ENCODE measurements around the gene BRAF.

BRAF gene

GRCh38 chr7:140923358-140924006 lies 1.2 kb downstream of the BRAF start:
- Histone ChIP-seq H3K27ac (peak overlapping the region; percentile 97), H3K27me3 (no peaks in the 10 kb centered on the region), H3K36me3 (no peaks in the 10 kb centered on the region), H3K4me1 (ENCODE audit: control insufficient read depth in 1 of 2, insufficient read depth in 1 of 2, low read depth in 1 of 2, low read length in 1 of 2) (peaks cover 29 to 33% of the 10 kb centered on the region in 2 experiments), H3K4me3 (ENCODE audit: low read depth in 1 of 2, low read length in 1 of 2) (peak overlapping the region; percentile 78 to 89), H3K9me3 (no peaks in the 10 kb centered on the region)
- no peak for TF ChIP-seq CTCF (IDR thresholded peaks at IDR 0.05)

GRCh38 chr7:140922741-140923345 lies 1.9 kb downstream of the BRAF start:
- H3K36me3 ChIP-seq: no peaks in the 10 kb centered on the region
- H3K9me3 ChIP-seq: no peaks in the 10 kb centered on the region
- peaks cover 29 to 33% of the 10 kb centered on the region in 2 experiments for H3K4me1 ChIP-seq (ENCODE audit: control insufficient read depth in 1 of 2, insufficient read depth in 1 of 2, low read depth in 1 of 2, low read length in 1 of 2)
- H3K4me3 ChIP-seq (ENCODE audit: low read depth in 1 of 2, low read length in 1 of 2): peak overlapping the region; percentile 78 to 89
- H3K27me3 ChIP-seq: no peaks in the 10 kb centered on the region
- TF ChIP-seq CTCF (IDR thresholded peaks at IDR 0.05): no peak
- peak overlapping the region; percentile 97 for H3K27ac ChIP-seq

- Histone ChIP-seq H3K36me3 (no peaks in the 10 kb centered on the region), H3K27ac (peak overlapping the region; percentile 13), H3K4me3 (ENCODE audit: low read depth in 1 of 2, low read length in 1 of 2) (no peak overlapping the region), H3K4me1 (ENCODE audit: control insufficient read depth in 1 of 2, insufficient read depth in 1 of 2, low read depth in 1 of 2, low read length in 1 of 2) (peaks cover 39 to 47% of the 10 kb centered on the region in 2 experiments), H3K27me3 (no peaks in the 10 kb centered on the region), H3K9me3 (no peaks in the 10 kb centered on the region)
- TF ChIP-seq CTCF (IDR thresholded peaks at IDR 0.05): no peak
Observed at GRCh38 chr7:140920745-140921144, 4.0 kb downstream of the BRAF start.

GRCh38 chr7:140918236-140918635 lies 6.5 kb downstream of the BRAF start:
- no peak overlapping the region for H3K27ac ChIP-seq
- peaks cover 31 to 41% of the 10 kb centered on the region in 2 experiments for H3K4me1 ChIP-seq (ENCODE audit: control insufficient read depth in 1 of 2, insufficient read depth in 1 of 2, low read depth in 1 of 2, low read length in 1 of 2)
- H3K9me3 ChIP-seq: no peaks in the 10 kb centered on the region
- H3K36me3 ChIP-seq: no peaks in the 10 kb centered on the region
- no peak for TF ChIP-seq CTCF (IDR thresholded peaks at IDR 0.05)
- no peaks in the 10 kb centered on the region for H3K27me3 ChIP-seq
- no peak overlapping the region for H3K4me3 ChIP-seq (ENCODE audit: low read depth in 1 of 2, low read length in 1 of 2)

- TF ChIP-seq CTCF (IDR thresholded peaks at IDR 0.05): no peak
Observed at GRCh38 chr7:140917258-140917657, 7.5 kb downstream of the BRAF start.

More at GRCh38 chr7:140917258-140917657, 7.5 kb downstream of the BRAF start:
- H3K9me3 ChIP-seq: no peaks in the 10 kb centered on the region
- H3K27ac ChIP-seq: peak overlapping the region; percentile 62
- H3K27me3 ChIP-seq: no peaks in the 10 kb centered on the region
- peaks cover 21 to 35% of the 10 kb centered on the region in 2 experiments for H3K4me1 ChIP-seq (ENCODE audit: control insufficient read depth in 1 of 2, insufficient read depth in 1 of 2, low read depth in 1 of 2, low read length in 1 of 2)
- H3K4me3 ChIP-seq (ENCODE audit: low read depth in 1 of 2, low read length in 1 of 2): no peak overlapping the region
- H3K36me3 ChIP-seq: no peaks in the 10 kb centered on the region
